ENCODE measurements around the gene ST6GAL2. TPM values are rescaled to one million over a fixed set of nuclear protein-coding genes. Genes with fewer than 3 reads are reported as not detected.

The ST6GAL2 gene
- total and polyA plus RNA-seq, 2 of the 8 experiments (the other 6 are each of a cell fraction or from before 2014, with no cell fraction given): 2.7 to 17.5 TPM

- Histone ChIP-seq H2BK120ac (replicated peaks; ENCODE audit: low read depth, low read length) (no peak overlapping the region), H4K8ac (ENCODE audit: extremely low read depth, insufficient read depth, low read length) (no peak overlapping the region), H3K18ac (ENCODE audit: extremely low read depth, low read length) (no peak overlapping the region), H3K36me3 (ENCODE audit: control insufficient read depth in 2 of 4, insufficient read depth in 4 of 4, low read length in 3 of 4) (no peaks in the 10 kb centered on the region; a peak in 2 of 8 replicates), H2BK5ac (ENCODE audit: low read depth, low read length) (no peak overlapping the region), H4K20me1 (replicated peaks in 1 of 2; ENCODE audit: control insufficient read depth in 1 of 2, insufficient read depth in 2 of 2, low read length in 2 of 2) (no peaks in the 10 kb centered on the region), H3K4me2 (ENCODE audit: insufficient read depth in 1 of 2, low read depth in 2 of 2, low read length in 2 of 2) (no peak overlapping the region), H2BK20ac (ENCODE audit: low read length) (no peak overlapping the region), H3K27ac (ENCODE audit: low read depth, low read length) (no peak overlapping the region), H2AFZ (ENCODE audit: low read length) (no peak overlapping the region), H3K79me1 (ENCODE audit: low read depth, low read length) (no peaks in the 10 kb centered on the region), H2BK15ac (ENCODE audit: low read length) (no peak overlapping the region), H3K9ac (replicated peaks in 1 of 4; ENCODE audit: extremely low read depth in 1 of 4, low read depth in 3 of 4, low read length in 3 of 4) (no peak overlapping the region), H3K27me3 (replicated peaks in 1 of 4; ENCODE audit: control insufficient read depth in 3 of 4, extremely low read depth in 1 of 4, insufficient read depth in 3 of 4, low read length in 3 of 4) (no peaks in the 10 kb centered on the region), H3K56ac (replicated peaks; ENCODE audit: insufficient read length, low read depth, low read length) (no peak overlapping the region), H3K4me3 (ENCODE audit: extremely low read depth in 1 of 4, insufficient read depth in 2 of 4, low read depth in 3 of 4, low read length in 4 of 4) (no peak overlapping the region), H4K91ac (replicated peaks; ENCODE audit: insufficient read length, low read length) (no peak overlapping the region), H3K23me2 (ENCODE audit: low read depth, low read length) (no peaks in the 10 kb centered on the region), H3K79me2 (ENCODE audit: control insufficient read depth in 1 of 2, insufficient read depth in 2 of 2, low read length in 2 of 2) (no peaks in the 10 kb centered on the region), H4K5ac (ENCODE audit: insufficient read length, low read depth, low read length) (no peak overlapping the region), H2AK5ac (ENCODE audit: low read depth, low read length) (no peak overlapping the region), H3K4ac (replicated peaks; ENCODE audit: insufficient read length, low read depth, low read length) (no peak overlapping the region), H3K14ac (ENCODE audit: insufficient read length) (no peak overlapping the region), H3K23ac (ENCODE audit: insufficient read length) (no peak overlapping the region), H3K4me1 (replicated peaks in 1 of 4; ENCODE audit: control insufficient read depth in 3 of 4, insufficient read depth in 4 of 4, low read length in 3 of 4) (peaks cover 0 to 8% (median 1%) of the 10 kb centered on the region in 4 experiments; a peak in 2 of 7 replicates), H2BK12ac (ENCODE audit: low read depth, low read length) (no peak overlapping the region), H3K9me3 (ENCODE audit: insufficient read depth in 2 of 2, low read depth in 1 of 2, low read length in 1 of 2) (peaks cover 3 to 5% of the 10 kb centered on the region in 2 experiments; a peak in 3 of 4 replicates)
- WGBS, 2 experiments (ENCODE audit: extremely low coverage in 1 of 2, insufficient coverage in 1 of 2, insufficient read length in 1 of 2, insufficient replicate concordance in 2 of 2, low coverage in 1 of 2, low lambda C conversion rate in 2 of 2, missing lambda C conversion rate in 1 of 2): 94% methylated on average over 1 of the region's 1 CpG; no CpG with 5 or more reads in 1 of the 2 experiments
- DNase-seq (ENCODE audit: low read depth in 1 of 2, low spot score in 2 of 2) (no peak), FAIRE-seq (no peak)
- ChIA-PET CTCF (ENCODE audit: partially characterized antibody) (no interaction called here), POLR2A (ENCODE audit: partially characterized antibody) (interaction anchor here (1.3 kb wide), 1 partner anchor 35 kb away, joined by 3 read pairs; the partner anchor contains the start of gene ST6GAL2)
- TF ChIP-seq RFX5 (IDR thresholded peaks at IDR 0.05; ENCODE audit: borderline replicate concordance, low read depth, low read length): no peak
- no peak for TF ChIP-seq NANOG (IDR thresholded peaks at IDR 0.05; ENCODE audit: insufficient read depth, low read depth, low read length, poor library complexity, severe bottlenecking)
- no peak for TF ChIP-seq PHF8 (conservative IDR thresholded peaks at IDR 0.05; ENCODE audit: low read depth, low read length)
- no peak for TF ChIP-seq MAX (IDR thresholded peaks at IDR 0.05)
- TF ChIP-seq SRF (IDR thresholded peaks at IDR 0.05; ENCODE audit: low read depth, low read length): no peak
- TF ChIP-seq SIRT6 (IDR thresholded peaks at IDR 0.05; ENCODE audit: low read length): no peak
- no peak for TF ChIP-seq POU5F1 (IDR thresholded peaks at IDR 0.05; ENCODE audit: low read depth, low read length)
- TF ChIP-seq EP300 (IDR thresholded peaks at IDR 0.05; ENCODE audit: borderline replicate concordance in 1 of 2, low read depth in 2 of 2, low read length in 2 of 2): no peak
- no peak for TF ChIP-seq EGR1 (IDR thresholded peaks at IDR 0.05; ENCODE audit: borderline replicate concordance, low read depth, low read length)
- no peak for TF ChIP-seq RAD21 (IDR thresholded peaks at IDR 0.05 in 1 of 2, conservative IDR thresholded peaks at IDR 0.05 in 1 of 2; ENCODE audit: low read depth in 2 of 2, low read length in 2 of 2)
These were observed 35.5 kb upstream of the ST6GAL2 start for GRCh38 chr2:106921451-106921850.

Measured in H1 (cell line).